ENCODE results near the gene PIK3C2A.

The PIK3C2A gene

DNA sequence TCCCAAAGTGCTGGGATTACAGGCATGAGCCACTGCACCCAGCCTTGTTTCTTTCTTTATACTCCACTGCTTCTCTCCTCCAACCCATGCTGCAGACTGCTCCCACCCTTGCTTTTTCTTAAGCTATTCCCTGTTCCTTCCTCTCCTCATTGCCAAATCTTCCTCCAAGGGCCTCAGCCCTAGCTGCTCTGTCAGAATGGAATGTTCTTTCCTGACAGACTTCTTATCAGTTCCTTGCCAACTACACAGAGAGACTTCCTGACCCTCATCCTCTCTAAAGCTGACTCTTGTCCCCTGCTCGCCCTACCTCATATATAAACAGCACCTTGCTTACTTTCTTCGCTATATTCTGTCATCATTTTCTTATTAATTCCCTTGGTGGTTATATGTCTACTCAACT is 16.9 kb upstream of the PIK3C2A start:
- TF ChIP-seq, protein P1, sequence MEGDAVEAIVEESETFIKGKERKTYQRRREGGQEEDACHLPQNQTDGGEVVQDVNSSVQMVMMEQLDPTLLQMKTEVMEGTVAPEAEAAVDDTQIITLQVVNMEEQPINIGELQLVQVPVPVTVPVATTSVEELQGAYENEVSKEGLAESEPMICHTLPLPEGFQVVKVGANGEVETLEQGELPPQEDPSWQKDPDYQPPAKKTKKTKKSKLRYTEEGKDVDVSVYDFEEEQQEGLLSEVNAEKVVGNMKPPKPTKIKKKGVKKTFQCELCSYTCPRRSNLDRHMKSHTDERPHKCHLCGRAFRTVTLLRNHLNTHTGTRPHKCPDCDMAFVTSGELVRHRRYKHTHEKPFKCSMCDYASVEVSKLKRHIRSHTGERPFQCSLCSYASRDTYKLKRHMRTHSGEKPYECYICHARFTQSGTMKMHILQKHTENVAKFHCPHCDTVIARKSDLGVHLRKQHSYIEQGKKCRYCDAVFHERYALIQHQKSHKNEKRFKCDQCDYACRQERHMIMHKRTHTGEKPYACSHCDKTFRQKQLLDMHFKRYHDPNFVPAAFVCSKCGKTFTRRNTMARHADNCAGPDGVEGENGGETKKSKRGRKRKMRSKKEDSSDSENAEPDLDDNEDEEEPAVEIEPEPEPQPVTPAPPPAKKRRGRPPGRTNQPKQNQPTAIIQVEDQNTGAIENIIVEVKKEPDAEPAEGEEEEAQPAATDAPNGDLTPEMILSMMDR (conservative IDR thresholded peaks at IDR 0.05; ENCODE audit: control insufficient read depth, insufficient read depth, low read depth, low read length) = no peak
- no peak for DNase-seq (ENCODE audit: low read depth)
- H3K4me3 ChIP-seq (ENCODE audit: control insufficient read depth, low read depth, low read length) = no peak overlapping the region

DNA sequence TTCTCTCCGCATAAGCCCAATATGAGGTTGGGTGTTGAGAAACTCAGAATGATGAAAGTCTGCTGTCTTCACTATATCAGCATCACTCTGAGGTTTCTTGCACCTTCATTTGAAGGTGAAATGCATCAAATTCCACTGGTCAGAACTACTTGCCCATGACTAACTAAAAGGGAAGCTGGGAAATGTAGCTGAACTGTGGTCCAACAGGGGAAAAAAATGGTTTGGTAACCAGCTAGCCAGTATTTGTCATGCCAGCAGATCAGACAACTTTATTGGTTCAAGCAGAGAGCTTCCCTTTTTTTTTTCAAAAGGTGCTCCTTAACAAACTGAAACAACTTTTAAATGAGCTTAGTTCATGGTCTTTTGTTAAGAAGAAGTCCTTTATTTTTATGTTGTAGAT is 14.2 kb upstream of the PIK3C2A start:
- TF ChIP-seq, protein P1 (conservative IDR thresholded peaks at IDR 0.05; ENCODE audit: control insufficient read depth, insufficient read depth, low read depth, low read length) = no peak
- DNase-seq (ENCODE audit: low read depth) = peak; percentile 26
- no peak overlapping the region for H3K4me3 ChIP-seq (ENCODE audit: control insufficient read depth, low read depth, low read length)

DNA sequence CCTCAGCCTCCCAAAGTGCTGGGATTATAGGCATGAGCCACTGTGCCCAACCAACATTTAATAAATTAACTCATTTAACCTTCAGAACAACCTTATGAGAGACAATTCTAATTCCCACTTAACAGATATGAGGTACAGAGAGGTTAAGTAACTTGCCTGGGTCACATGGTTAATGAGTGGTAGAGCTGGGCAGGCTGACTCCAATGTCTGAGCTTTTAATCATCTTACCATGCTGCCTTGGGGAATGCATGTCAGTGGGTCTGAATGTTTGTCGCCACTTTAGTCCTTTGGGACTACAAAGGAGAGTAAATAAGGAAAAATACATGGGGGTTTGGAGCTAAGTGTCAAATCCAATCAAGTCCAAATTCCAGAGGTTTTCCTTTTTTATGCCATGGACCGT is 11.2 kb upstream of the PIK3C2A start:
- TF ChIP-seq, protein P1 (conservative IDR thresholded peaks at IDR 0.05; ENCODE audit: control insufficient read depth, insufficient read depth, low read depth, low read length) = no peak
- H3K4me3 ChIP-seq (ENCODE audit: control insufficient read depth, low read depth, low read length) = no peak overlapping the region
- peak; percentile 12 for DNase-seq (ENCODE audit: low read depth)

DNA sequence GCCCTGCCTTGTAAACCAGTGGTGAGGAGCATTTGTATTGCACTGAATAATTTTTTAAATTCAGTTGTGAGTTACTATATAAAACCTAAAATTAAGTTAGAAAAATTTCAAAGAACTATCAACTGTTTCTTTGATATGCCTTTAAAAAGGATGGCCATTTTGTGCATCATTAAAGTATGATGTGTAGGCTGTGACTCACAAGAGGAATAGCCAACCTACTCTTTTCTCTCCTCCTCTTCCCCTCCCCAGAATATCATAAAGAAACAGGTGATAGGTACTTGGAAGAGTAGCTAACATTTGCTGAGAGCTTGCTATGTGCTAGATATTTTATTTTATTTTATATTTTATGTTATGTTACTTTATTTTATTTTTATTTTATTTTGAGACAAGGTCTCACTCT is 10.6 kb upstream of the PIK3C2A start:
- TF ChIP-seq, protein P1 (conservative IDR thresholded peaks at IDR 0.05; ENCODE audit: control insufficient read depth, insufficient read depth, low read depth, low read length) = no peak
- H3K4me3 ChIP-seq (ENCODE audit: control insufficient read depth, low read depth, low read length) = no peak overlapping the region
- DNase-seq (ENCODE audit: low read depth) = no peak

DNA sequence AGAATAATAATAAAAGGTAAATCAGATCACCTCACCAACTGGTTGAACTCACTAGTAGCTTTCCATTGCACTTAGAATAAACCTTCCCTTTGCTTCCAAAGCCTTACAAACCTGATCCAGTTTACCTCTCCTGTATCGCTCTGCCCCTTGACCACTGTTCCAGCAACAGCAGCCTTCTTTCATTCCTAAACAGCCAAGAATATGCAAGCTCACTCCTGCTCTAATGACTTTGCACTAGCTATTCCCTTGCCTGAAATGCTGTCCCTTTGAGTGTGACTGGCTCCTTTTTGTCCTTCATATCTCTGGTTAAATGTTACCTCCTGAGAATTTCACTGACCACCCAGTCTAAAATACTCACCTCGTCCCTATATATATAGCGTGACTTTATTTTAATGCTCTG is 9.6 kb upstream of the PIK3C2A start:
- no peak for DNase-seq (ENCODE audit: low read depth)
- TF ChIP-seq, protein P1 (conservative IDR thresholded peaks at IDR 0.05; ENCODE audit: control insufficient read depth, insufficient read depth, low read depth, low read length) = no peak
- no peak overlapping the region for H3K4me3 ChIP-seq (ENCODE audit: control insufficient read depth, low read depth, low read length)

DNA sequence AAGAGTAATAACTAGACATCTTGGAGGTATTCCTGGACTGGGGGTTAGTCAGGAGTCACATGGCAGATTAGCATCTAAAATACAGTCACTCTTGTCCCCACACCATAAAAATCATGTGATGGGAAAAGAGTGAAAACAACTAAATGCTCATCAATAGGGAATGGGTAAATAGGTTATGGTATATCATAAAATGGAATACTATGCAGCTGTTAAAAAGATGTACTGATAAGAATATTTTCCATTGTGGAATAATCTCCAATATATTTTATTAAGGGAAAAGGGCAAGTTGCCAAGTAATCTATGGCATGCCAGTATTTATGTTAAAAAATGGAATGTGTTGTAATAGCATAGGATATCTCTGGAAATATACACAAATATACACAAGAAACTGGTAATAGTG is 6.6 kb upstream of the PIK3C2A start:
- no peak for DNase-seq (ENCODE audit: low read depth)
- TF ChIP-seq, protein P1 (conservative IDR thresholded peaks at IDR 0.05; ENCODE audit: control insufficient read depth, insufficient read depth, low read depth, low read length) = no peak
- H3K4me3 ChIP-seq (ENCODE audit: control insufficient read depth, low read depth, low read length) = no peak overlapping the region

DNA sequence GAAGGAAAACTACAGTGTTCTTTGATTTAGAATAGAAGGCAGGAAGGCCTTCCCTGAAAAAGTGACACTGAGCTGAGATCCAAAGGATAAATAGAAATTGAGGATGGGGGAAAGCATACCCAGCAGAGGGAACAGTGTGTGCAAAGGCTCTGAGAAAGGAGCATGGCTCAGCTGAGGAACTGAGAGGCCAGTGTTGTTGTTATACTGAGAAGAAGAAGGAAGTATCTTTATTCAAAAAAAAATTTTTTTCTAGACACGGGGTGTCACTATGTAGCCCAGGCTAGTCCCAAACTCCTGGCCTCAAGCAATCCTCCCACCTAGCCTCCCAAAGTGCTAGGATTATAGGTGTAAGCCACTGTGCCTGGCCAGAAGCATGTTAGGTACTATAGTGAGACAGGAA is 3.5 kb upstream of the PIK3C2A start:
- TF ChIP-seq, protein P1 (conservative IDR thresholded peaks at IDR 0.05; ENCODE audit: control insufficient read depth, insufficient read depth, low read depth, low read length) = no peak
- no peak overlapping the region for H3K4me3 ChIP-seq (ENCODE audit: control insufficient read depth, low read depth, low read length)
- DNase-seq (ENCODE audit: low read depth) = no peak

Data from fibroblast of mammary gland (primary cell).